Stimulated activated CD4-positive, alpha-beta T cell treated with anti-CD3 and anti-CD28 coated beads, TNF-alpha, amount 100 ng/mL, for 1 hour (primary cell): ENCODE results near the gene GBA2.

ENCODE experiments used
- DNase-seq, 3 donors: peaks; one replicate each; pipeline ENCODE4 v3.0.0-alpha.2; 2020; ENCODE audit warnings: low read depth in 3 of 3, low spot score in 1 of 3

Gene GBA2

GRCh38 chr9:35738924-35739323 is 10.1 kb downstream of the GBA2 start:
- DNase-seq = no peak

GRCh38 chr9:35738186-35738585 is 10.8 kb downstream of the GBA2 start:
- no peak for DNase-seq

DNA sequence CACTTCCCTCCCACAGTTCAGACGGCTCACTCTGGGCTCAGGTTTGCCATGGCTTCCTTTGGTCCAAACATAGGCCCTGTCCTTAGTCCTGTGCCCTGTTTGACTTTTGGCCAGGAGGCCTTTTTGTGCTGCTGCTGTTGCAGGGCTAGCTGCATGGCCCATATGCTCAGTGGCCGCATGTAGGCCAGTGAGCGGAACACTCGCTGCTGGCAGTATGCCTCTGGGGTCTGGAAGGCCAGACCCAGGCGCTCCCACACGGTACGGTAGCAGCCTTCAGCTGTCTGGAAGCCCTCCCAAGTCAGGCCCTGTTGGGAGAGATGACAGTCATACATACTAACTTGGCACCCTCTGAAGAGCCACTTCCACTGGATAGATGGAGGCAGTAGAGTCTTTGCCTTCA is 11.9 kb downstream of the GBA2 start:
- no peak for DNase-seq

- peak in 1 of 3 donors; percentile 33 for DNase-seq
These were observed 12.8 kb downstream of the GBA2 start for GRCh38 chr9:35736201-35736633.

GRCh38 chr9:35734096-35734495 is 14.9 kb downstream of the GBA2 start:
- DNase-seq = no peak

GRCh38 chr9:35732800-35733541 is 16.1 kb downstream of the GBA2 start:
- no peak for DNase-seq

DNA sequence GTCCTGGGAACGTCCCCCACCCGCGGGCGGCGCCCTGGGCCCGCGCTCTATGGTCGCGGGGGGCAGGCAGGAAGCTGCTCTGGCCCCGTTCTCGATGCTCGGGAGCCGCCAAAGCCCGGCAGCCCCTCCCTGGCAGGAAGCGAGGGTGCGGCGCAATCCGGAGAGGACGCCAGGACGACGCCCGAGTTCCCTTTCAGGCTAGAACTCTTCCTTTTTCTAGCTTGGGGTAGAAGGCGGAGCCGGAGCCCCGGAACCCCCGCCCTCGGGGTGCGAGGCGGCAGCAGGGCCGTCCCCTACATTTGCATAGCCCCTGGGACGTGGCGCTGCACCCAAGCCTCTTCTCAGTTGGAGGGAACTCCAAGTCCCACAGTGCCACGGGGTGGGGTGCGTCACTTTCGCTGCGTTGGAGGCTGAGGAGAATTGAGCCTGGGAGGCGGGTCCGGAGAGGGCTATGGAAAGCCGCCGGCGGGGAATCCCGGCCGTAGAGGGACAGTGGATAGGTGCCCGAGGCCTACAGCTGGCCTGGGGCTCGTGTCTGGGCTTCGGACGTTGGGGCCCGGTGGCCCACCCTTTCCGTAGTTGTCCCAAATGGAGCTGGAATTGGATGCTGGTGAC is 16.7 kb downstream of the GBA2 start, which contains the start of the genes CREB3 and TLN1:
Gene CREB3 (plus strand): TSS at position 482 of the 615 bp plus-strand sequence. CDS start 107 bp downstream, at position 589.
Gene TLN1 (minus strand): TSS at position 11 of the 615 bp plus-strand sequence. CDS start 6,501 bp downstream, outside the sequence.
- peak; percentile 87 to 94 (median 93) for DNase-seq

DNA sequence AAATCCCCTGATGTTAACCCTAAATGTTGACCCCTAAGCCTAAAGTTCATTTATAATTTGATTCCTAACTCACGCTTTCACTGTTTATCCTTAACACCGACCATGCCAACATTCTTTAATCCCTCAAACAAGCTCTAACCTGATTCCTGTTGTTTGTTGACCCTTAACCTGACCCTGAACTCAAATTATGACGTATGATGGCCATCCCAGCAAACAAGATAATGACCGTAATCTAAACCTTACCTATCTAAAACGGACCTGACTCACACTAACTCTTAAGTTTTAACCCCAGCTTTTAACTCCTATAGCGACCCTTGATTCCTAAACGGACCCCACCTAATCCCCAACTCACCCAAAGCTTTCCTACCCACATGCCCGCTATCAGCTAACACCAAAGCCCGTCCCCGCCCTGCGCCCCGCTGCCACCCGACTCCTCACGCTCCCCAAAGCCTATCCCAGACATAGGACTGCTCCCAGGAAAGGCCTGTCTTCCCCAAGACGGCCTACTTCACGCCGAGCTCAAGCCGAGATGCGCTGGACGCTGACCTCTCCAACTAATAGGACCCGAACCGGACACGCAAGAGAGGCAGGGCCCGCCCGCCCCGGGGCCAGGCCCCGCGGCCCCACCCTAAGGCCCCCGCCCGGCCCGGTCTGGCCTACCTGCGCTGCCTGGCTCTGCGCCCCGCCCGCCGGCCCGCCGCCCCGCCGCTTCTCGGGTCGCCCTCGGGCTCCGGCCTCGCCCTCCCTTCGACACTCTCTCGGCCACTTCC is 17.4 kb downstream of the GBA2 start:
- peak in 1 of 3 donors; percentile 19 for DNase-seq

- no peak for DNase-seq
These were observed 18.6 kb downstream of the GBA2 start for GRCh38 chr9:35730486-35730854.

- DNase-seq = no peak
These were observed 19.1 kb downstream of the GBA2 start for GRCh38 chr9:35729700-35730485.

DNA sequence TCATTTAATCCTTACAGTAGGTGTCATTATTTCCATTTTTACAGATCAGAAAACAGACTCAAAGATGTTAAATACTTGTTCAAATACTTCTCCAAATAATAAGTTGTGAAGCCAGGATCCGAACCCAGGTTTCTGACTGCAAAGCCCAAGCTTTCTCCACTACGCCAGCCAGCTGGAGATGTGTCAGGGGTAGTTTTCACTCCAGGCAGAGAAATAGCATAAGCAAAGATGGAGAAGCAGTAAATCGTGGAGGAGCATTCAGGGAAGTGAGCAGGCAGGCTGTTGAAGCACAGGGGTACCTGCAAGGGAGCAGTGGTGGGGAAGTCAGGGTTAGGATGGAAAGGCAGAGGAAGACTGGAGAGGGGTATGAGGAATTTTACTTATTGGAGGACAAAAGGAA is 19.9 kb downstream of the GBA2 start:
- DNase-seq = no peak

DNA sequence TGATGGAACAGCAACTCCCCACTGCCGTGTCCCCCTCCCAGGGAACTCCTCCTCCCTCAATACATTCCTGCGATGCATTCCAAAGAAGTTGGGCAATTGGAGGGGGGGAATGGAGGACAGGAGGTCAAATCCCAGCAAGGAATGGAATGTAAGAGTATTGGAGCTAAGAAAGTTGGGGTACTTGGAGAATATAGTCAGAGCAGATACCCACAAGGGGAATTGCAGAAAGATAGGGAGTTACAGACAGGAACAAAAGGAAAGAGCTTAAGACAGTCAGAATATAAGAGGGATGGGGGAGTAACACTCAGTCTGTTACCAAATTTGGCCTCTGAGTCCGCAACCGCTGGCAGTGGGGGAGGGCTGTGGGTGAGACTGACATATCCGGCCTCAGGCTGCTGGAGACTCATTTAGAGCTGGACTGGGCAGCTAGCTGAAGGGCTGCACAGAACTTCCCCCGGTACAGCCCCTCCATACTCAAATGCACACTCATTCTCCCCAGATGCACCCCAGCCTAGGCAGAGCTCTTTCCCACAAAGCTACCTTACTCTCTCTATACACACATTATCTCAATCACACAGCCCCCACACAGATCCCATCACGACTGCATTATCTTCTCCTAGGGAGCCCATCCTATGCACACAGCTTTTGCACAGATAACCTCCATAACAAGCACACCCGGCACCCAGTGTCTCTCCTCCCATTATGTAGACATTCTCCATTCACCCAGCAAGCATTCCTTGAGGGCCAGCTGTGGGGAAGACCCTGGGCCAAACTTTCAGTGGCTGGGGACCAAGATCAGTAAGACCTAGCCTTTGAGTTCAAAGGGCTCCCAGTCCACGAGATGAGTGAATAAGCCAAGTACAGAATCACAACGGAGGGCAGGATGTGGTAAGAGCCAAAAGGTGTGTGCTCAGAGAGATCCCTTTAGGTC is 20.7 kb downstream of the GBA2 start:
- DNase-seq = no peak

DNA sequence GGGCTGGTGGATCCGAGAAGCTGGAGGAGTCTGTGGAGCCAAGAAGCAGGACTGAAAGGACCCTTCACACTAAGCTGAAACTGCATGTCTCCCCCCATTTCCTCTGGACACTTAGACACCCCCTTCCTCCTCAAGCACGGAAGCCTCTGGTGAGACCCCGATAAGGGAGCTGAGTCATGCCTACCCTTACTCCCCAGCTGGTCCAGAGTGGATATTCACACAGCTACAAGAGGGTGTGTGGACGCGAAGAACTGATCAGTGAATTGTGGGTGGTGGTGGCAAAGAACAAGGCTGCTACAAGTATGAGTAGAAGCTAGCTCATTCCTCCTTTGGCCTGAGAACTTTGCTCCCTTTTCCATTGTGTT is 21.4 kb downstream of the GBA2 start:
- no peak for DNase-seq

DNA sequence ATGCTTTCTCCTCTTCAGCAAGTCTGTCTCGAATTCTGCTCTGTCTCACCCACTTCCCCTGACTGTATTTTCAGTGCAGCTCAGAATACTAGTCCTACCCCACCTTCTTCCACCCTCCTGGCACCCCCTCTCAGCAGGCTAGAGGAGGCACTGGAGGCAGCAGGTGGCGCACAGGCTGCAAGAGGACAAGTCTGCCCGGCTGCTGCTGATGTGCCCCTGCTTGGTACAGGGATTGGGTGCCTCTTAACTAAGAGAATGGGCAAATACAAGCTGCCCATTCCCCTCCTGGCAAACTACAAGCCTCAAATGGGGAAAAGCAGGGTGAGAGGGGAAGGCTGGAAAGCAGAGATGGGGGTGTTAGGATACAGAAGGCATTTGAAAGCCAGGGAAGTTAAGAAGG is 22.1 kb downstream of the GBA2 start:
- DNase-seq = no peak

DNA sequence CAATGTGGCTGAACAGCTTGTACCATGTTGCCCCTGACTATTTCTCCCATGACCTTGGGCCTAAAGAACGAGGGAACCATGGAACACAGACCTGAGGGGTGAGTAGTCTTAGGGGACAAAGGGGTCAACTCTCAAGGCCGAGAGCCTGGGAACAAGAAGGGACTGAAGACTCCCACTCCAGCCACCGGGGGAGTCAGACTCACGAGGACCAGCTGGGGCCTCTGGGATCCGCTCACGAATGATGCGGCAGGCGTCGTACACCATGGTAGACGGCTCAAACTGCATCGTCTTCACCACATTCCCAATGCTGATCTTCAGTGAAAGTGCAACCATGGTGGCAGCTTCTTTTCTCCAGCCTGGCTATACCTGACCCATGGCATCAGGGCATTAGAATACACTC is 23.7 kb downstream of the GBA2 start:
- DNase-seq = no peak

DNA sequence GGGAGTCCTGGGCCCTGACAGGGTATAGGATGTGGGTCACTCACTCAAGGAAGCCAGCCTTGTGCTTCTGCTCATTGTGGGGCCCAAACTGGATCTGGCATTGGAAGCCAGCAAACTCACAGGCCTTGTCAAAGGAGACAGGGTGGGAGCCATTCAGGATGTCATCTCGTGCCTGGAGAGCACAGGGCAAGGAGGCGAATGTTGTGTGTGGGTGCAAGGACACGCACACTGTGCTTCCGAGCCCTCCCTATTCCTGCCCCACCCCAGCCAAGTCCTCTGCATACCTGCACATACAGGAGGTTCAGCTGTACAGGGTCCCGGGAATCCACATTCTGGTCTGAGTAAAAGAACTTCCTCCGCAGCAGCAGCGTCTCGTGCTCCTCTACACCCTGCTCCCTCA is 25.1 kb downstream of the GBA2 start:
- no peak for DNase-seq

DNA sequence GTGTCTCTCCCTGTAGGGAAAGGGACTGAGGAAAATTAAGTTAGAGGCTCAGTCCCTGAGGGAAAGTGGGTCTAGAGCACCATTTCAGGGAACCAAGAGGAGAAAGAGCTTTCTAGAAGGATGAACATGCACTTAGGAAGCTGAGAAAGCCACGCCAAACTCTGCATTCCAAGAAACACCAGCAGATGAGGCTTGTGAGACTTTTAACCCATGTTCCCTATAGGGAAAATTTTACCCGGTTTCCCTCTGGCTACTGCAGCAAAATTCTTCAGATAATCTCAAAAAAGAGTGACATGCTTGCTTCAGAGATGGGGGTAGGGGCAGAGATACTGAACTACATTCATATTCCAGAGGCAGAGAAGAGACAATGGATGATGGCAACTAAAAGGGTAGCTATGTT is 25.6 kb downstream of the GBA2 start:
- no peak for DNase-seq

GRCh38 chr9:35719546-35719945 is 29.5 kb downstream of the GBA2 start:
- DNase-seq = no peak

GRCh38 chr9:35718721-35719511 is 30.1 kb downstream of the GBA2 start:
- DNase-seq = no peak
